ENCODE results near the gene PPP1R14B.
A peak's percentile ranks its signal among the peaks of the same experiment; 100 is the strongest.

Gene PPP1R14B

GRCh38 chr11:64245401-64245796, 1.3 kb downstream of the PPP1R14B start:
- DNase-seq, result peak; percentile 64

- no peak for DNase-seq
These were observed 1.8 kb downstream of the PPP1R14B start for GRCh38 chr11:64244966-64245365.

DNA sequence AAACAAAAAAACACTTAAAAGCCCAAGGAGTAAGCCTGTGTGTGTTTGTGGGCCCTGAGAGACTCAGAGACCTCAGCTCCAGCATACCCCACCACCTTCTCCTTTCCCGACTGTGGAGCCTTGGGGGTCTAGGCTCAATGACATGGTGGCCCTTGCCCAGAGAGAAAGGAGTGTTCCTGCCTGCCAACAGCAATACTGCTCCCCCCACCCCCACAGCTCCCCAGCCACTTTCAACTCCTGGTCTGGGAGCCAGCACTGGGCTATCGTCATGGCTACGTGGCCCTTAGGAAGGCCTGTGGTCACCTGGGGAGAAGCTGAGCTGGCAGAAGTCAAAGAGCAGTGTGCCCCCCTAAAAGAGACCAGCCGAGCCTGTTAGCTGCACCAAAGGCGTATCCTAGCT, 2.6 kb downstream of the PPP1R14B start:
- DNase-seq, result no peak

- no peak for DNase-seq
These were observed 3.4 kb downstream of the PPP1R14B start for GRCh38 chr11:64243236-64243854.

DNA sequence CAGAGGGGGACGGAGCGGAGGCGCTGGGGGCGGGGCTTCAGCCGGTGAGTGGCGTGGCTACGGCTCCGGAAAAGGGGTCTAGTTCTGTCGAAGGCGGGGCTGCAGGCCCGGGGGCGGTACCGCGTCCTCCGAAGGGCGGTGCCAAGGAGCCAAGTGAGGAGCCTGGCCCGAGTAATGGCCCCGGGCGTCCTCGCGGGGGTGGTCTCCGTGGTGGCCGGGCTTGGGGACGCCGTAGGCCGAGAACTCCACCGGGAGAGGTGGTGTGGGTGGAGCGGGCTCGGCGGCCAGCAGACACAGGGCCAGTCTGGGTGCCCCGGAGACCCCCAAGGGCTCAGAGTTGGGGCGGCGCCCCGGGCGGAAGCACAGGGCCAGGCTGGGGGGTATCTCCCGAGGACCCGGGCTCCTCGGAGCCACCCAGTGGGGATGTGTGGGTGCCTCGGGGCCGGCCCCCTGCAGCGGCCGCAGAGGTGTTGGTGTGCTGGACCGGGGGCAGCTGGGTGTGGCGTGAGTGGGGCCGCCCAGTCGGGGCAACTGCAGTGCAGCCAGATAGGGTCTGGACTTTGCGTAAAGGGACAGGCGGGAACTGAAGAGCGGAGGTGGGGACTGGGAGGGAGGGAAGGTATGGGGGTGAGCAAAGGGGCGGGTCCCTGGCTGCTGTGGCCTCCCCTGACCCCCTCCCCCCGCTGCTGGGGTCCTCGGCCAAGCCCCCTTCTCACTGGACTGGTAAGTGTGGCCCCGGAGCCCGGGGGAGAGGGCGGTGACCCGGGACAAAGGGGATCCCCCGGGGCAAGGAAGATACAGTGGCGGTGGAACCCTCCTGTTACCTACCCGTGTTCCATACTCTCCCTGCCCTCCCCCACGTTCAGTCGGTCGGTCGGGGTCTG, 5.0 kb downstream of the PPP1R14B start:
- peak; percentile 99 for DNase-seq

- DNase-seq, result no peak
These were observed 5.6 kb downstream of the PPP1R14B start for GRCh38 chr11:64241241-64241490.

GRCh38 chr11:64240435-64241240, 6.1 kb downstream of the PPP1R14B start, which contains the start of gene FKBP2:
FKBP2 (plus strand) TSS chr11:64241095; CDS start chr11:64242388, 1,293 bp downstream.
- DNase-seq, result peak; percentile 99

GRCh38 chr11:64239662-64240434, 6.9 kb downstream of the PPP1R14B start:
- DNase-seq, result peak; percentile 84

DNA sequence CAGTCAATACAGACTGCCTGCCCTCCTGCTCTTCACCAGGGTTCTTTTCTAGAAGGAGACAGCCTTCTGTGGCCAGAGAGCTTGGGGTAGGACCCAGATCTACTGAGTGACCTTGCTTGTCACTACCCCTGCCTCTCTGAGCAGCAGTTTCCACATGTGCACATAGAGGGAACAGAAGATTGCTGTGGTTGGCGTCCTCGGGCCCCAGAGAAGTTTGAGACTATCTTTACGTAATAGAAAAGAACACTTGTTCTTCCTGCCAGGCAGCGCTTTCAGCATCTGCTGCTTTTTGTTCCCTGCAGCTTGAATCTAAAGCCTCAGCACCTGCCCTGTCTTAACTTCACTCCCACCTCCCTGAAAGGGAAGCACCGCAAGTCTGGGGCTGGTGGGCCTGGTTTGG, 7.7 kb downstream of the PPP1R14B start:
- DNase-seq, result no peak

DNA sequence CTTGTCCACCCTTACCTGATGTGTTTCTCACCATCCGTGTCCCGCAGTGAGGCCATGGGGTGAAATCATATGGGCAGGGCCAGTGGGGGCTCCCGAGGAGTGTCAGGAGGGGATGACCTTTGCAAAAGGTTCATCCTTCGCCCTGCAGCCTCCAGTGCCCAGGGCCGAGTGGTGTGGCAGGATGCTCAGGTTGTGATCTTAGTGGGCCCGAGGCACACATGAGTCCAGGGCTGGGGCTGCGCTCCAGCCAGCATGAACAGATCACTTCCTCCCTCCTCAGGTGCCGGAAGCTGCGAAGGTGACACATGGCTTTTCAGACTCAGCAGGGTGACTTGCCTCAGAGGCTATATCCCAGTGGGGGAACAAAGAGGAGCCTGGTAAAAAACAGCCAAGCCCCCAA, 8.7 kb downstream of the PPP1R14B start:
- no peak for DNase-seq

DNA sequence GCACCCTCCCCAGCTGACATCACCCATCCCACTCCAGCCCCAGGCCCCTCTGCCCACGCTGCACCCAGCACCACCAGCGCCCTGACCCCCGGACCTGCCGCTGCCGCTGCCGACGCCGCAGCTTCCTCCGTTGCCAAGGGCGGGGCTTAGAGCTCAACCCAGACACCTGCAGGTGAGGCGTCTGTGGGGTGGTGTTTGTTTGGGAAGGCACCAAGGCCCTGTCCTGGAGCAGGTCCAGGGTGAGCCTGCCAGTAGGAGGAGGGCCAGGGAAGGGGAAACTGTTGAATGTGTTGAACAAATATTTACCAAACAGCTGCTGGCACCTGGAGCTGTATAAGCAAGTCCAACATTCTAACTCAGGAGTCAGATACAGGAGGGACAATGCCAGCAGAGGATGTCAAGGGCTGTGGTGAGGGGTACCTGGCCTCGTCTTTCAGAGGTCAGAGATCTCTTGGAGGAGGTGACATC, 9.2 kb downstream of the PPP1R14B start:
- no peak for DNase-seq

- DNase-seq, result no peak
These were observed 11.1 kb downstream of the PPP1R14B start for GRCh38 chr11:64235437-64236161.

GRCh38 chr11:64234647-64235379, 11.9 kb downstream of the PPP1R14B start:
- peak; percentile 49 for DNase-seq

- DNase-seq, result peak; percentile 80
These were observed 12.7 kb downstream of the PPP1R14B start, which contains the start of gene VEGFB for GRCh38 chr11:64233913-64234586. VEGFB (plus strand) TSS chr11:64234584; CDS start chr11:64234834, 250 bp downstream.

GRCh38 chr11:64232967-64233315, 13.8 kb downstream of the PPP1R14B start:
- no peak for DNase-seq

- no peak for DNase-seq
These were observed 14.4 kb downstream of the PPP1R14B start for GRCh38 chr11:64232182-64232966.

GRCh38 chr11:64231546-64231945, 15.2 kb downstream of the PPP1R14B start:
- DNase-seq, result no peak

DNA sequence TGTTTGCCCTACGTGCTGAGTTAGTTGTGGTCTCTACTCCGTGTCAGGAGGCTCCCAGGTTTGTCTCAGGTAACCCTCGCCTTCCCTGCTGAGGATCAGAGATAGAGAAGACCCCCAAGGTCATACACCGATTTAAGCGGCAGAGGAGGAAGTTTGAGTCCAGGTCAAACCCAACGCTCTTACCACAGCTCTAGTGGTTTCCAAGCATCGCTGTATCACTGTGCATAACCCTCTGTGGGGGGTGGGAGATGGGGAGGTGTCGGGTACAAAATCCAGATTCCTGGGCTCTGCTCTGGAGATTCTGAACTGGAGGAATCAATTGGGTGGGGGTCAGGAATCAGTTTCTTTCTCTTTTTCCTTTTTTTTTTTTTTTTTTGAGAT, 15.8 kb downstream of the PPP1R14B start:
- no peak for DNase-seq

GRCh38 chr11:64230171-64230984, 16.4 kb downstream of the PPP1R14B start, which contains the start of gene DNAJC4:
DNAJC4 (plus strand) TSS chr11:64230548; CDS start chr11:64230855, 307 bp downstream.
- peak; percentile 91 for DNase-seq

Data from CD4-positive, alpha-beta T cell treated with Interleukin-15 for 1 hour (primary cell).